ENCODE data around the gene RSPO4. TPM values are rescaled to one million over a fixed set of nuclear protein-coding genes. Genes with fewer than 3 reads are reported as not detected.

RSPO4 gene
- total and polyA plus RNA-seq, 9 of the 15 experiments (the other 6 are each of a cell fraction or from before 2014, with no cell fraction given), result 0.04 to 0.34 TPM; not detected in 7

- ChIA-PET POLR2A (interaction anchor here (1.7 kb wide), 1 partner anchor 31 kb away, joined by 5 read pairs; no protein-coding TSS in a partner anchor), CTCF (ENCODE audit: low intra/inter-chr PET ratio) (no interaction called here)
- ATAC-seq, result no peak
- 10% methylated on average over 6 of the region's 8 CpGs for WGBS (ENCODE audit: insufficient coverage, low coverage, missing lambda C conversion rate)
- in situ Hi-C loops (cut with MboI), result no loop called here
- peaks cover 0 to 34% of the 10 kb centered on the region in 2 experiments; a peak in 3 of 5 replicates for H3K27me3 ChIP-seq (ENCODE audit: control insufficient read depth in 2 of 2, insufficient read depth in 2 of 2, low read length in 2 of 2)
- H3K4me3 ChIP-seq, result no peak overlapping the region
- H3K9ac ChIP-seq (ENCODE audit: insufficient read depth in 1 of 2, low read depth in 2 of 2, low read length in 2 of 2), result no peak overlapping the region
- no peaks in the 10 kb centered on the region for H3K79me2 ChIP-seq (ENCODE audit: control insufficient read depth, insufficient read depth, low read length)
- H3K36me3 ChIP-seq (ENCODE audit: control insufficient read depth, insufficient read depth, low read length), result no peaks in the 10 kb centered on the region
- TF ChIP-seq, protein P1, sequence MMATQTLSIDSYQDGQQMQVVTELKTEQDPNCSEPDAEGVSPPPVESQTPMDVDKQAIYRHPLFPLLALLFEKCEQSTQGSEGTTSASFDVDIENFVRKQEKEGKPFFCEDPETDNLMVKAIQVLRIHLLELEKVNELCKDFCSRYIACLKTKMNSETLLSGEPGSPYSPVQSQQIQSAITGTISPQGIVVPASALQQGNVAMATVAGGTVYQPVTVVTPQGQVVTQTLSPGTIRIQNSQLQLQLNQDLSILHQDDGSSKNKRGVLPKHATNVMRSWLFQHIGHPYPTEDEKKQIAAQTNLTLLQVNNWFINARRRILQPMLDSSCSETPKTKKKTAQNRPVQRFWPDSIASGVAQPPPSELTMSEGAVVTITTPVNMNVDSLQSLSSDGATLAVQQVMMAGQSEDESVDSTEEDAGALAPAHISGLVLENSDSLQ (IDR thresholded peaks at IDR 0.05), result no peak
- no peak for TF ChIP-seq C11orf30 (IDR thresholded peaks at IDR 0.05; ENCODE audit: low read depth)
- TF ChIP-seq MBD1 (CRISPR knock-in tag; IDR thresholded peaks at IDR 0.05), result no peak
- no peak for TF ChIP-seq ZNF217 (CRISPR knock-in tag; IDR thresholded peaks at IDR 0.05)
- no peak for TF ChIP-seq ZNF408 (CRISPR knock-in tag; IDR thresholded peaks at IDR 0.05; ENCODE audit: low read depth)
- TF ChIP-seq ZNF239 (CRISPR knock-in tag; IDR thresholded peaks at IDR 0.05), result no peak
- TF ChIP-seq, protein P2, sequence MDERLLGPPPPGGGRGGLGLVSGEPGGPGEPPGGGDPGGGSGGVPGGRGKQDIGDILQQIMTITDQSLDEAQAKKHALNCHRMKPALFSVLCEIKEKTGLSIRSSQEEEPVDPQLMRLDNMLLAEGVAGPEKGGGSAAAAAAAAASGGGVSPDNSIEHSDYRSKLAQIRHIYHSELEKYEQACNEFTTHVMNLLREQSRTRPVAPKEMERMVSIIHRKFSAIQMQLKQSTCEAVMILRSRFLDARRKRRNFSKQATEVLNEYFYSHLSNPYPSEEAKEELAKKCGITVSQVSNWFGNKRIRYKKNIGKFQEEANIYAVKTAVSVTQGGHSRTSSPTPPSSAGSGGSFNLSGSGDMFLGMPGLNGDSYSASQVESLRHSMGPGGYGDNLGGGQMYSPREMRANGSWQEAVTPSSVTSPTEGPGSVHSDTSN (CRISPR knock-in tag; IDR thresholded peaks at IDR 0.05; ENCODE audit: low read depth), result no peak
- TF ChIP-seq, protein P2 (tag; conservative IDR thresholded peaks at IDR 0.05; ENCODE audit: low read depth), result no peak
- no peak for TF ChIP-seq CSDE1 (IDR thresholded peaks at IDR 0.05)
- TF ChIP-seq, protein P3, sequence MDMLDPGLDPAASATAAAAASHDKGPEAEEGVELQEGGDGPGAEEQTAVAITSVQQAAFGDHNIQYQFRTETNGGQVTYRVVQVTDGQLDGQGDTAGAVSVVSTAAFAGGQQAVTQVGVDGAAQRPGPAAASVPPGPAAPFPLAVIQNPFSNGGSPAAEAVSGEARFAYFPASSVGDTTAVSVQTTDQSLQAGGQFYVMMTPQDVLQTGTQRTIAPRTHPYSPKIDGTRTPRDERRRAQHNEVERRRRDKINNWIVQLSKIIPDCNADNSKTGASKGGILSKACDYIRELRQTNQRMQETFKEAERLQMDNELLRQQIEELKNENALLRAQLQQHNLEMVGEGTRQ (CRISPR knock-in tag; IDR thresholded peaks at IDR 0.05), result no peak
- no peak for TF ChIP-seq ERF (CRISPR knock-in tag; IDR thresholded peaks at IDR 0.05)
- no peak for TF ChIP-seq E4F1 (CRISPR knock-in tag; IDR thresholded peaks at IDR 0.05; ENCODE audit: borderline replicate concordance)
- no peak for TF ChIP-seq ZNF696 (CRISPR knock-in tag; conservative IDR thresholded peaks at IDR 0.05)
- TF ChIP-seq TAF15 (IDR thresholded peaks at IDR 0.05; ENCODE audit: low read depth, low read length), result no peak
- TF ChIP-seq SMARCE1 (IDR thresholded peaks at IDR 0.05), result no peak
- no peak for FAIRE-seq
- H3K9me1 ChIP-seq (ENCODE audit: control insufficient read depth, insufficient read depth, low read length), result no peaks in the 10 kb centered on the region
- H3K4me1 ChIP-seq (replicated peaks in 1 of 2; ENCODE audit: control insufficient read depth in 2 of 2, insufficient read depth in 2 of 2, low read length in 2 of 2), result peaks cover 3 to 5% of the 10 kb centered on the region in 2 experiments; a peak in 4 of 5 replicates
- no peaks in the 10 kb centered on the region for H3K9me3 ChIP-seq (replicated peaks; ENCODE audit: control insufficient read depth, insufficient read depth, low read depth, low read length)
- no peak overlapping the region for H2AFZ ChIP-seq (ENCODE audit: low read depth, low read length)
- H3K4me2 ChIP-seq (ENCODE audit: insufficient read depth, low read length), result no peak overlapping the region
- H3K27ac ChIP-seq (ENCODE audit: extremely low read depth, low read depth, low read length), result no peak overlapping the region
- H4K20me1 ChIP-seq (replicated peaks; ENCODE audit: control insufficient read depth, insufficient read depth, low read length), result no peaks in the 10 kb centered on the region
- no peak for DNase-seq (ENCODE audit: extremely low read depth in 1 of 4, low spot score in 3 of 4)
- intact Hi-C loops (cut with micrococcal nuclease), result no loop called here
- no TSS peak for BruUV-seq (replicated peaks)
These were observed 995 bp downstream of the RSPO4 start for GRCh38 chr20:1001116-1001515.
